Measurements from ENCODE around the gene CDH11. TPM values are rescaled to one million over a fixed set of nuclear protein-coding genes. Genes with fewer than 3 reads are reported as not detected.

The CDH11 gene
- total and polyA plus RNA-seq, 4 experiments from 2014 or later = not detected

GRCh38 chr16:65120461-65120830 lies 1.4 kb downstream of the CDH11 start:
- no peaks in the 10 kb centered on the region for H3K27me3 ChIP-seq (ENCODE audit: insufficient read depth, low read length)
- H3K4me3 Mint-ChIP-seq = no peak overlapping the region
- intact Hi-C loops (cut with micrococcal nuclease) = no loop called here
- POLR2A ChIA-PET (ENCODE audit: partially characterized antibody) = no interaction called here
- peaks cover 0 to 16% (median 2%) of the 10 kb centered on the region in 8 donors for H3K9me3 Mint-ChIP-seq
- no peak for DNase-seq
- H3K27ac Mint-ChIP-seq = no peak overlapping the region
- H3K4me1 ChIP-seq (ENCODE audit: insufficient read depth, low read length) = no peaks in the 10 kb centered on the region
- H3K9me3 ChIP-seq (ENCODE audit: control insufficient read depth in 1 of 2, low read length in 2 of 2) = no peaks in the 10 kb centered on the region
- H3K36me3 ChIP-seq (ENCODE audit: insufficient read depth, low read length) = no peaks in the 10 kb centered on the region
- no peak overlapping the region for H3K27ac ChIP-seq (ENCODE audit: low read depth, low read length)
- CTCF ChIA-PET (ENCODE audit: partially characterized antibody) = no interaction called here
- peaks cover 21 to 23% of the 10 kb centered on the region in 2 donors for H3K27me3 Mint-ChIP-seq
- peaks cover 0 to 5% (median 2%) of the 10 kb centered on the region in 4 donors for H3K4me1 Mint-ChIP-seq
- H3K36me3 Mint-ChIP-seq = peaks cover 0 to 2% of the 10 kb centered on the region in 2 donors
- no peak overlapping the region for H3K4me3 ChIP-seq (ENCODE audit: low read length in 2 of 2)

GRCh38 chr16:65119901-65120401 lies 1.9 kb downstream of the CDH11 start:
- Mint-ChIP-seq H3K9me3 (peaks cover 0 to 16% (median 2%) of the 10 kb centered on the region in 8 donors), H3K4me1 (peaks cover 0 to 5% (median 2%) of the 10 kb centered on the region in 4 donors), H3K27me3 (peaks cover 21 to 23% of the 10 kb centered on the region in 2 donors), H3K27ac (no peak overlapping the region), H3K4me3 (no peak overlapping the region), H3K36me3 (peaks cover 0 to 2% of the 10 kb centered on the region in 2 donors)
- intact Hi-C loops (cut with micrococcal nuclease) = no loop called here
- no peaks in the 10 kb centered on the region for H3K27me3 ChIP-seq (ENCODE audit: insufficient read depth, low read length)
- H3K4me1 ChIP-seq (ENCODE audit: insufficient read depth, low read length) = no peaks in the 10 kb centered on the region
- CTCF ChIA-PET (ENCODE audit: partially characterized antibody) = no interaction called here
- POLR2A ChIA-PET (ENCODE audit: partially characterized antibody) = no interaction called here
- DNase-seq = no peak
- H3K27ac ChIP-seq (ENCODE audit: low read depth, low read length) = no peak overlapping the region
- H3K9me3 ChIP-seq (ENCODE audit: control insufficient read depth in 1 of 2, low read length in 2 of 2) = no peaks in the 10 kb centered on the region
- no peak overlapping the region for H3K4me3 ChIP-seq (ENCODE audit: low read length in 2 of 2)
- no peaks in the 10 kb centered on the region for H3K36me3 ChIP-seq (ENCODE audit: insufficient read depth, low read length)

- DNase-seq = no peak
- peaks cover 0 to 5% (median 3%) of the 10 kb centered on the region in 4 donors for H3K4me1 Mint-ChIP-seq
- Histone ChIP-seq H3K27ac (ENCODE audit: low read depth, low read length) (no peak overlapping the region), H3K36me3 (ENCODE audit: insufficient read depth, low read length) (no peaks in the 10 kb centered on the region), H3K4me1 (ENCODE audit: insufficient read depth, low read length) (no peaks in the 10 kb centered on the region), H3K27me3 (ENCODE audit: insufficient read depth, low read length) (no peaks in the 10 kb centered on the region), H3K4me3 (ENCODE audit: low read length in 2 of 2) (no peak overlapping the region), H3K9me3 (ENCODE audit: control insufficient read depth in 1 of 2, low read length in 2 of 2) (no peaks in the 10 kb centered on the region)
- ChIA-PET POLR2A (ENCODE audit: partially characterized antibody) (no interaction called here), CTCF (ENCODE audit: partially characterized antibody) (no interaction called here)
- H3K4me3 Mint-ChIP-seq = no peak overlapping the region
- peaks cover 0 to 2% of the 10 kb centered on the region in 2 donors for H3K36me3 Mint-ChIP-seq
- H3K27ac Mint-ChIP-seq = no peak overlapping the region
- H3K27me3 Mint-ChIP-seq = peaks cover 19 to 21% of the 10 kb centered on the region in 2 donors
- intact Hi-C loops (cut with micrococcal nuclease) = no loop called here
- peaks cover 0 to 15% (median under 1%) of the 10 kb centered on the region in 8 donors for H3K9me3 Mint-ChIP-seq
Measured at GRCh38 chr16:65119435-65119834, 2.4 kb downstream of the CDH11 start.

GRCh38 chr16:65118871-65119270 lies 3.0 kb downstream of the CDH11 start:
- Histone ChIP-seq H3K4me1 (ENCODE audit: insufficient read depth, low read length) (no peaks in the 10 kb centered on the region), H3K27ac (ENCODE audit: low read depth, low read length) (no peak overlapping the region), H3K9me3 (ENCODE audit: control insufficient read depth in 1 of 2, low read length in 2 of 2) (no peaks in the 10 kb centered on the region), H3K4me3 (ENCODE audit: low read length in 2 of 2) (no peak overlapping the region), H3K36me3 (ENCODE audit: insufficient read depth, low read length) (no peaks in the 10 kb centered on the region), H3K27me3 (ENCODE audit: insufficient read depth, low read length) (no peaks in the 10 kb centered on the region)
- intact Hi-C loops (cut with micrococcal nuclease) = no loop called here
- Mint-ChIP-seq H3K36me3 (peaks cover 0 to 2% of the 10 kb centered on the region in 2 donors), H3K4me1 (peaks cover 0 to 2% (median 1%) of the 10 kb centered on the region in 4 donors), H3K4me3 (no peak overlapping the region), H3K27me3 (peaks cover 14 to 16% of the 10 kb centered on the region in 2 donors), H3K9me3 (peaks cover 0 to 10% (median 0%) of the 10 kb centered on the region in 8 donors), H3K27ac (no peak overlapping the region)
- CTCF ChIA-PET (ENCODE audit: partially characterized antibody) = no interaction called here
- POLR2A ChIA-PET (ENCODE audit: partially characterized antibody) = no interaction called here
- no peak for DNase-seq

- ChIA-PET POLR2A (ENCODE audit: partially characterized antibody) (no interaction called here), CTCF (ENCODE audit: partially characterized antibody) (interaction anchor here (1.0 kb wide), 1 partner anchor 9 kb away, joined by 4 read pairs; no protein-coding TSS in a partner anchor)
- Mint-ChIP-seq H3K36me3 (peaks cover 0 to 2% of the 10 kb centered on the region in 2 donors), H3K4me1 (peaks cover 0 to 2% (median under 1%) of the 10 kb centered on the region in 4 donors), H3K9me3 (peaks cover 0 to 12% (median 0%) of the 10 kb centered on the region in 8 donors), H3K27ac (no peak overlapping the region), H3K4me3 (no peak overlapping the region), H3K27me3 (peaks cover 10 to 12% of the 10 kb centered on the region in 2 donors)
- peak in 1 of 5 donors; percentile 2 for DNase-seq
- Histone ChIP-seq H3K27ac (ENCODE audit: low read depth, low read length) (no peak overlapping the region), H3K36me3 (ENCODE audit: insufficient read depth, low read length) (no peaks in the 10 kb centered on the region), H3K4me1 (ENCODE audit: insufficient read depth, low read length) (no peaks in the 10 kb centered on the region), H3K4me3 (ENCODE audit: low read length in 2 of 2) (no peak overlapping the region), H3K27me3 (ENCODE audit: insufficient read depth, low read length) (no peaks in the 10 kb centered on the region), H3K9me3 (ENCODE audit: control insufficient read depth in 1 of 2, low read length in 2 of 2) (no peaks in the 10 kb centered on the region)
- intact Hi-C loops (cut with micrococcal nuclease) = no loop called here
Measured at GRCh38 chr16:65117811-65118448, 3.9 kb downstream of the CDH11 start.

GRCh38 chr16:65116818-65117430 lies 4.9 kb downstream of the CDH11 start:
- Histone ChIP-seq H3K27ac (ENCODE audit: low read depth, low read length) (no peak overlapping the region), H3K36me3 (ENCODE audit: insufficient read depth, low read length) (no peaks in the 10 kb centered on the region), H3K27me3 (ENCODE audit: insufficient read depth, low read length) (no peaks in the 10 kb centered on the region), H3K9me3 (ENCODE audit: control insufficient read depth in 1 of 2, low read length in 2 of 2) (no peaks in the 10 kb centered on the region), H3K4me1 (ENCODE audit: insufficient read depth, low read length) (no peaks in the 10 kb centered on the region), H3K4me3 (ENCODE audit: low read length in 2 of 2) (no peak overlapping the region)
- H3K27ac Mint-ChIP-seq = peak overlapping the region in 1 of 7 donors; percentile 6
- CTCF ChIA-PET (ENCODE audit: partially characterized antibody) = interaction anchor here (1.0 kb wide), 1 partner anchor 11 kb away, joined by 3 read pairs; no protein-coding TSS in a partner anchor
- H3K4me3 Mint-ChIP-seq = no peak overlapping the region
- H3K36me3 Mint-ChIP-seq = peaks cover 0 to 2% of the 10 kb centered on the region in 2 donors
- POLR2A ChIA-PET (ENCODE audit: partially characterized antibody) = no interaction called here
- peaks cover 0 to 2% (median under 1%) of the 10 kb centered on the region in 4 donors for H3K4me1 Mint-ChIP-seq
- DNase-seq = no peak
- H3K27me3 Mint-ChIP-seq = peaks cover 10 to 12% of the 10 kb centered on the region in 2 donors
- peaks cover 0 to 12% (median 0%) of the 10 kb centered on the region in 8 donors for H3K9me3 Mint-ChIP-seq
- intact Hi-C loops (cut with micrococcal nuclease) = no loop called here

- Mint-ChIP-seq H3K4me3 (no peak overlapping the region), H3K27ac (no peak overlapping the region), H3K36me3 (peaks cover 0 to 2% of the 10 kb centered on the region in 2 donors), H3K9me3 (peaks cover 0 to 15% (median 0%) of the 10 kb centered on the region in 8 donors), H3K4me1 (peaks cover 0 to 2% (median under 1%) of the 10 kb centered on the region in 4 donors), H3K27me3 (peaks cover 9 to 12% of the 10 kb centered on the region in 2 donors)
- CTCF ChIA-PET (ENCODE audit: partially characterized antibody) = interaction anchor here (0.7 to 1.0 kb wide), 2 partner anchors 11 to 40 kb away, joined by 3 read pairs; no protein-coding TSS in a partner anchor
- DNase-seq = no peak
- Histone ChIP-seq H3K4me3 (ENCODE audit: low read length in 2 of 2) (no peak overlapping the region), H3K27me3 (ENCODE audit: insufficient read depth, low read length) (no peaks in the 10 kb centered on the region), H3K36me3 (ENCODE audit: insufficient read depth, low read length) (no peaks in the 10 kb centered on the region), H3K27ac (ENCODE audit: low read depth, low read length) (no peak overlapping the region), H3K9me3 (ENCODE audit: control insufficient read depth in 1 of 2, low read length in 2 of 2) (no peaks in the 10 kb centered on the region), H3K4me1 (ENCODE audit: insufficient read depth, low read length) (no peaks in the 10 kb centered on the region)
- POLR2A ChIA-PET (ENCODE audit: partially characterized antibody) = no interaction called here
- intact Hi-C loops (cut with micrococcal nuclease) = no loop called here
Measured at GRCh38 chr16:65116216-65116615, 5.6 kb downstream of the CDH11 start.

Measured in CD4-positive, alpha-beta memory T cell (primary cell).